ENCODE measurements around the gene TMEM51.

Gene TMEM51, protein sequence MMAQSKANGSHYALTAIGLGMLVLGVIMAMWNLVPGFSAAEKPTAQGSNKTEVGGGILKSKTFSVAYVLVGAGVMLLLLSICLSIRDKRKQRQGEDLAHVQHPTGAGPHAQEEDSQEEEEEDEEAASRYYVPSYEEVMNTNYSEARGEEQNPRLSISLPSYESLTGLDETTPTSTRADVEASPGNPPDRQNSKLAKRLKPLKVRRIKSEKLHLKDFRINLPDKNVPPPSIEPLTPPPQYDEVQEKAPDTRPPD

DNA sequence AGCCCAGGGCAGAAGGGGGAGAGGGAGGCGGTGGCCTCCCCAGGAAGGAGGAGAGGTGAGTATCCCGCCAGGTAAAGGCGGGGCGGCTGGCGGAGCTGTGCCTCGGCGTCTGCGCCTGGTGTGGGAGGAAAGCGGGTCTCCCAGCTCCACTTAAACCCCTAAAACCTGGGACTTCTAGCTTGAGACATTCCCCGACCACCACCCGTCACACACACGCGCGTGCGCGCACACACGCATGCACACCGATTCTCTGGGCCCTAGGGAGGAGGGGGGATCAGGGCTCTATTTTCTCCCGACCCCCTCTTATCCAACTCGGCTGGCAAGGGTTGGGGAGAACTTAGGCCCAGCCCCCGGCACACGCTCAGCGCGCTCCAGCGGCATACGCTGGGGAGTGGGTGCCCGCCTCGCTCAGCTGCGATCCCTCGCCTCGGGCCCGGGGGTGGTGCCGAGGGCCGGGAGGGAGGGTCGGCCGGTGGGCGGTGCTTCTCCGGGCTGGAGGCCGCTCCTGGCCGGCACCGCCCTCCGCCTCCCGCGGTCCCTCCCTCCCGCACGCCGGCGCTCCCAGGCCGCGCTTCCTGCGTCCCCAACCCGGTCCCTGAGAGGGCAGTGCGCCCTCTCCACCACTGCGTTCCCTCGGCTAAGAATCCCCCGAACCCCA, at the start of gene TMEM51:
Gene TMEM51, plus strand, starts transcription at position 564 of the 658 bp plus-strand sequence. CDS start 61,341 bp downstream, outside the sequence.
- peak; percentile 51 for DNase-seq

DNA sequence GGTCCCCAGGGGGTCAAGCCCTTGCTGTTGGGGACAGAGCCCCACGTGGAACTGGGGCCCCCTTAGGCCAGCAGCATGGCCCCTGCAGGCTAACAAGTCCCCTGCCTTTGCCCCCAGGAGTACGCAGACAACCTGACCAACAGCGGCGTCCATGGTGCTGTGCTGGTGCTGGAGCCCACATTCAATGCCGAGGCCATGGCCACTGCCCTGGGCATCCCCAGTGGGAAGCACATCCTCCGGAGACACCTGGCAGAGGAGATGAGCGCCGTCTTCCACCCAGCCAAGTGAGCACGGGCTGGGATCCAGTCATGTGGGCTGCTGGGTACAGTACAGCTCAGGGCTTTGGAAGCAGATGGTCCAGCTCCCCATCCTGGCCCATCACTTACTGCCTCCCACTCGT, 49.6 kb upstream of the TMEM51 start:
- no peak for DNase-seq

DNA sequence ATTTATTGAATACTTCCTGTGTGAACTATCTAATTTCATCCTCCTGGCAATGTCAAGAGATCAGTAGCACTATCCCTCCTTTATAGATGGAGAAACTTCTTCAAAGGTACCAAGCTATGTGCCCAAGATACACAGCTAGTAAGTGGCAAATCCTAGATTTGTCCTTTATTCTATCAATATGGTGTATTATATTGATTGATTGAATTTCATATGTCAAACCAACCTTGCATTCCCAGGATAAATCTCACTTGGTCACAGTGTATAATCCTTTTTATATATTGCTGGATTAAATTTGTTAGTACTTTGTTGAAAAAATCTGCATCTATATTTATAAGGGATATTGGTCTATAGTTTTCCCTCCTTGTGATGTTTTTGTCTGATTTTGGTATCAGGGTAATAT, 48.8 kb upstream of the TMEM51 start:
- DNase-seq: no peak

DNA sequence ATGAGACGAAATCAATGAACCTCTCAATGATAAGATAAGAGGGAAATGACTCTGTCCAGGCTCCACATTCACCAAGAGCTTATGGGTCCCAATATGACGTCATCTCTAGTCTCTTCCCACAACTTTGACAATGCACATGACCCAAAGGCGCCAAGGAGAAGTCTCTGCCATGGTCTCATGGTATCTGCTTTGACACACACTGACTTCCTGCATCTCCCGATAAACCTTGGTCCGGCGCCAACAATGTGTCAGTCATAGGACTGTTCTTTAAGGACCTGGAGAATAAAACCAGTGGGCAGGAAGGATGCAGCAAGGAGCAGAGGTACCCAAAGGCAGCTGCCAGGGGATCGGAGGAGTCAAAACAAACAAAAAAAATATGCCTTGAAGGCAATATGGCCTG, 46.9 kb upstream of the TMEM51 start:
- no peak for DNase-seq

DNA sequence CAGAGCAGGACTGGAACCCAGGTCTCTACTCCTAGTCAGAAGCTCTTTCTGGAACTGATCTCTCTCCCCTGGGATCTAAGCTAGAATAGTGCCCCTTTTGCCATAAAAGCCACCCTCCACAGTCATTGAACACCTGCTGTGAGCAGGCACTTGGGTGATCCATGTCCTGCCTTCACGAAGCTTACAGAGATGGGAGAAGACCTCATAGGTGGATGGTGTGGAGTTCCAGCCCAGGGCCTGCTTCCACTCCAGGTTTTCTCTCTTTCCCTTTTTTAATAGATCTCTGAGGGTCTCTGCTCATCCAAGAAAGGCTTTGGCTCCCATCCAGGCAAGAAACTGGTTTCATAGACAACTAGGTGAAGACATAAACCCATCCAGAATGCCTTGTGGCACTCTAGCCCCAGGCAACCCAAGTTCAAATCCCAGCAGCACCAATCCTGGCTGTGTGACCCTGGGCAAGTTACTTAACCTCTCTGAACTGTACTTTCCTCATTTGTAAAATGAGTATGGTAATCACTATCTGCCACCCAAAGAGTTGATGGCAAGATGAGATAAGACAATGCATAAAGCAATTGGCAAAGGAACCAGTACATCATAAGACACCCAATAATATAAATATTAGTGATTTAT, 46.4 kb upstream of the TMEM51 start:
- DNase-seq: no peak

DNA sequence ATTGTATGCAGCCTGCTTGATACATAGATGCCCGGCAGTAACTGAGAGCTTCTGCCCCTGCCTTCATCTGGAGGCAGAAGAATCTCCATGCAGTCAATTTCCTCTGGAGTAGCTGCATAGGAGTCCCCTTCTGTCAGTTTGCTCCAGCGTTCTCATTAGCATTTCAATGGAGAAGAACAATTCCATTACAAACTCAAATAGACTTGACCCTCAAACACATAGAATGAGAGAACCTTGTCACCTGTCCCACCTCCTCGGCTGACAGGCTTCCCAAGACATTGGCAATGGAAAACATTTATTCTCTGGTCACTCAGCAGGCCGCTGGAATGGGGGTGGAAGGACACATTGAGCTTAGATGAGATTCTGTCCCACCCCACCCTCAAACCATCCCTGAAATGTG, 45.6 kb upstream of the TMEM51 start:
- no peak for DNase-seq

DNA sequence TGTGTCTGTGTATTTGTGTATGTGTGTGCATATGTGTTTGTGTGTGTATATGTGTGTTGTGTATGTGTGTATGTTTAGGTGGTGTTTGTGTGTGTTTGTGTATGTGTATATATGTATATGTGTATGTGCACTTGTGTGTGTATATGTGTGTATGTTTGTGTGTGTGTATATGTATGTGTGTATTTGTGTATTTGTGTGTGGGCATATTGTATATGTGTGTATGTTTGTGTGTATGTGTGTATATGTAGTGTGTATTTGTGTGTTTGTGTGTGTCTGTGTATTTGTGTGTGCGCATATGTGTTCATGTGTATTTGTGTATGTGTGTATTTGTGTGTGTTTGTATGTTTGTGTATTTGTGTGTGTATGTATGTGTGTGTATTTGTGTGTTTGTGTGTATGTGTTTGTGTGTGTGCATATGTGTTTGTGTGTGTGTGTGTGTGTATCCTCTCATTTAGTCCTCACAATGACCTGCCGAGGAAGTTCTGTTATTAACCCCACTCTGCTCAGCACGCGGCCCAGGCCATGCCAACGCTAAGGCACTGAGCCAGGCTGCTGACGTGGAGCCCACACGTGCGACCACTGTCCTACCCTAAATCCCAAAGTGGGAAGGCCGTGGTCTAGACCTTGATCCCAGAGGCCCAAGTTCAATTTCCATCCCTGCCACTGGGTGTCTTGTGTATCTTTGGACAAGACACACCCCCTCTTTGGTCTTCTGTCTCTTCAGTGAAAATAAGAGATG, 43.2 kb upstream of the TMEM51 start:
- no peak for DNase-seq

DNA sequence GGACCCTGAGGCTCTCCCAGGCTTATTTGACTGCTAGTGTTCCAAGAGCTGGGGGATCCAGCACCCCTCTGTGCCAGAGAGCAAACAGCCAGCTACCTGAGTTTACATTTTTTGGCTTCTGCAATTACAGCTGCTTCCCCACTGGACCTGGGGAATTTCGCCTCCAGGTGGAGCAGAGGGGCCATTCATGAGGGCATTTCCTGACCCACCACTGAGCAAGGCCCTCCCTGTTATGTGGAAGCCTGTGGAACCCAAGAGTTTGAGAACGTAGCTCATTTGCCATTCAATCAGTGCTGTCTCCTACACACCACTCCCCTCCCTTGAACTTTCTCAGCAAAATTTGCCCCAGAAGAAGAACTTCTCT, 42.7 kb upstream of the TMEM51 start:
- no peak for DNase-seq

DNA sequence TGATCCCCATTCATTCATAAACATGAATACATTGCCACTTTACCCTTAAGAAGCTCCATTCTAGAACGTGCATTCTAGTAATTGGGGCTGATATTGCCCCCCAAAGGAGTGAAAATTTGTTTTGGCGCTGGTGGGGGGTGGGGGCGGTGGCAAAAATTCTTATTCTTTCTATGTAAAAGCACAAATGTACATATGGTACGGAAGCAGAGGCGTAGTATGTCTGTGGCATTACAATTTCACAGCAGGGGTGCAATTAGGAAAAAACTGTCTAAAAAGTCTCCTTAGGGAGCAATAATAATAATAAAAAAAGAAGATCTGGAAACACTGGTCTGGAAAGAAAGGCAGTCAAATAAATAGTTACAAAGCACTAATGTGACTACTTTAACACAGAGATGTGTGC, 40.4 kb upstream of the TMEM51 start:
- DNase-seq: no peak

DNA sequence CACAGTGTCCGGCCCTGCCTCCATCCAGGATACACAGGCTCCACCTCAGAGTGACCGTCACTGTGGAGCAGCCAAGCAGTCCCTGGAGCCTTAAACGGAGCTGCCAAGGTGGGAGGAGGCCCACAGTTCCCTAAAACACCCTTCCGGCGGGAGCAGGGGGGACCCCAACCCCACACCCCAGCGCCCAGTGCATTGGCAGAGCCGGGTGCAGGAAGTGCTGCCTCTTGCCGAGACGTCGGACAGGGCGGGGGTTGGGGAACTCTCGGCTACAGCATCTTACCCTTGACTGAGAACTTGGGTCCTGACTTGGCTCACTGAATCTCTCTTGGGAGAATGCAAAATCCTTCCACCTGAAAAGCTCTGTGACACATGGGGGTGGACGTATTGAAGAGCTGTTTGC, 38.7 kb upstream of the TMEM51 start:
- no peak for DNase-seq

DNA sequence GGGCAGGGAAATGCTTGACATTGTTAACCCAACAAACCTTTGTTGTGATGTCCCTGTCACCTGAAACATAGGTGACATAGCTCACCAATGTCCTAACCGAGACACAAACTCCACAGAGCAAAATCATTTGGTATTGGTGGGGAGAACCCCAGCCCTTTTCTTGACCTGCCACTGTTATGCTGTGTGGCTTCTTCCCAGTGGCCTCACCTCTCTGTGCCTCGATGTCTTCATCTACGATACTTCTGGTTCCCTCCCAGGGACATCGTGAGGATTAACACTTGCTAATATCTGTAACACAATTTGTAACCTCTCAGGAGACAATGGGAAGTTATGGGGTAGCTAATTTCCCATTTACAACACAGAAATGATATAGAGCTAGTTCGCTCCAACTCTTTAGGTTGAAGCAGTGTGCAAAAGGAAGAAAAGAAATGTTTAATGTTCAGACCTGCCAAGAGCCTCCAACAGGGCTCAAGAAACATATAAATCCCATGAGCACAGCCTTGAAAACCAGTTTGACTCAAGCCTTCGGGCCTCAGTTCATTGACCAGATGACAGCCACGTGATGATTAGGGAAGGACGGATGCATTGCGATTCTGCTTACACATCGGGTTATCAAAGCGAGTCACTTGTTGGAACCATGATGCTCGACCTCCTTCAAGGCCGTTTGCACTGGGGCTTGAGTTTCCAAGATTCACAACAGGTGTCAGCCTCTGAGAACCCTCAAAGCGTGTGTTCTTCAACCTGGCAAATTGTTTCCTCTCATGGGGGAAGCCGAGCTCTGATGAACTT, 37.8 kb upstream of the TMEM51 start:
- DNase-seq: no peak

DNA sequence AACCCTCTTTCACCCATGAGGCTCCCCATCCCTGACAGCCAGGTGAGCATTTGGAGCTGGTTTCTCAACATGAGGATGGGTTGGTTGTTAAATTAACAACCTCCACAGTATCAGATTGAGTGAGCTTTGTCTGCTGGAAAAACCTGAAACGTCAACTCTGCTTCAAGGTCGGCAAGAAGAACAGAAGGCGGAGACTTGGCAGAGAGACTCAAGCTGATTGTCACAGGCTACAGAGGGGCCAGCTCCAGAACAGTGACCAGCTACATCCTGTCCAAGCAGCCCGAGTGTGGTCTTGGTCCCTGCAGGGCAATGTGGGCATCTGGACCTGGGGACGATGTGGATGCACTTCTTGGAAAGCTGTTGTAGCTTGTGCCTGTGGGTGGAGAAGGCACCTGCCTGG, 36.6 kb upstream of the TMEM51 start:
- DNase-seq: no peak

DNA sequence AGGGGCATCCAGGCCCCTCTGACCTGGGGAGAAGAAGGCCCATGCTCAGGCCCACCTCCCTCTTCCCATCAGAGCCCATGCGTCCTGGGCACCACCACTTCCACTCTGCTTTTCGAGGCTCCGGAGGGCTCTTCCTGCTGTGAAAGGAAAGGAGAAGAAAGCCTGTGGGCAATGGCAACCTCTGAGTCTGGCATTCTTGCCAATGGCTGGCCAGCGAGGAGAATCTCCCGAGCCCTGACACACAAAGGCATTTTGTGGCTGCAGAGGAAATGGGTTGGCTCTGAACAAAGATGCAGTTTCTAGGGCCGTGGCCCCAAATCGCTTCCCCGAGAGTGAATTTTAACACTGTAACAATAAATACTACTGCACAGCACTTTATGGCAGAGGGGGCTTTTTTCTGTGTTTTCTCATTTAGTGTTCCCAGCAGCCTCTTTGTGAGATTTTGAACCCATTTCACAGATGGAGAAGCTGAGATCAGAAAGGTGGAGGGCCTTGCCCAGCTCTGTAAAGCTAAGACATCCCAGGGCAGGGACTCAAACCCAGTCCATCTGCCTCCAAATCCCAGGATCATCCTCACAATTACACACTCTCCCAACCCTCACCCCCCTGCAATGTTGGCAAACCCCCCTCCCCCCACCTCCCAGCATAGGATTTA, 35.7 kb upstream of the TMEM51 start:
- no peak for DNase-seq

DNA sequence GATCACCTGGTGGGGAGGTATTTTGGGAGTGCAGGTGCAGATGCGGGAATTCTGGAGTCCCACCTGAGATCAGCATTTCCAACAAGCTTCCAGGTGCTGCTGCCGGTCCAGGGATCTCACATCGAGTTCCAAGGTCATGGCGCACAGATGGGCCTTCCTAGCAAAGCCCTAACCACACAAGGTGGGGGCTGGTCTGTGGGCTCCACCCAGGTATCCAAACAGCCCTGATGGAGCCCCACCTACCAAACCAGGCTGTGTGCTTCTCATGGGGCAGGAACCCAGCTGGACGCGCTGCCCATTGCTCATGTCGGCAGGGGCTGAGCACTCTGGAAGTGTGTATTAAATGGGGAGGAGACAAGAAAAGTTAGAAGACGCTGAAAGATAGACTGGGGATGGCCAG, 35.0 kb upstream of the TMEM51 start:
- no peak for DNase-seq

DNA sequence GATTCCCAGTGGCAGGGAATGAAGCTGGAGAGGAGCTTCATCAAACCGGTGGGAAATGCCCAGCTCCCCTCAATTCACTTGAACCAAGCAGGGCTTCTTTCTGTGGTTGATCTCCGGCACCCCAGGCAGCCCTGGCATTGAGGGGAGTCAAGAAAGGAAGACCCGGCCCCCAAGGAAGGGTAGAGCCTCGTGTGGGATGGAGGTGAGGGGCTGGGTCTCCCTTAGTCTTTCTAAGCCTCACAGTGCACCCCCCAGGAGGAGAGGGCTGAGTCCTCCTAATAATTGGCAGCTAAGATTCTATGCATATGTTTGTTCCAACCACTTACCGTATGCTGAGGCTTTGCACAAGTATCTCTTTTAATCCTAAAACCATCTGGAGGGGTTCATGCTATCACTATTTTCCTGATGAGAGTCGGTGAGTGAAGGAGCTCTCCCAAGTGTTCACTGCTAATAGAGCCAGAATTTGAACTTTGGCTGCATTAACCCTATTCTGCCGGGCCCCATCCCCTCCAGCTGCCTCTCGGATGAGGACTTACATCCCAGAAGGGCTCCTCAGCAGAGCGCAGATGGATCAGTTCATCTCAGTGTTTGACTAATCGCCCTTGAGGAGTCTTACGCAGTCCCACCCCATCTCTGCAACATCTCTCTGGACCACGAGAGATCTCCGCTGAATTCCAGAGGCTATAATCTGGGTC, 33.1 kb upstream of the TMEM51 start:
- no peak for DNase-seq

DNA sequence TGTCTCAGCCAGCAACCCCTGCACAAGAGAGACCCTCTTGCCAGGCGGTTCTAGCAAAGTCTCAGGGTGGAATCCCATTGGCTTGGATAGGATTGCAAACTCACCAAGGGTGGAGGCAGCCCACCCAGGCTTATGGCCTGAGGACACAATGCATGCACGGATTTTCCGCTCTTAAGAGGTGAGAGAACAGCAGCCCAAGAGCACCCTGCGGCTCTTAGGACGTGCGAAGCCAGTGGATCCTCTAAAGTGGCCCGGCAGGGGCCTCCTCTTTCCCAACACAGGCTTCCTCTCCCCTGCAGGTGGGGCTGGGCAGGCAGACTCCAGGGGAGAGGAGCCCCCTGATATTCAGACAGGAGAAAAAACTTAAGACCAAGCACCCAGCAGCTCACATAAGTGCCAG, 31.2 kb upstream of the TMEM51 start:
- no peak for DNase-seq

DNA sequence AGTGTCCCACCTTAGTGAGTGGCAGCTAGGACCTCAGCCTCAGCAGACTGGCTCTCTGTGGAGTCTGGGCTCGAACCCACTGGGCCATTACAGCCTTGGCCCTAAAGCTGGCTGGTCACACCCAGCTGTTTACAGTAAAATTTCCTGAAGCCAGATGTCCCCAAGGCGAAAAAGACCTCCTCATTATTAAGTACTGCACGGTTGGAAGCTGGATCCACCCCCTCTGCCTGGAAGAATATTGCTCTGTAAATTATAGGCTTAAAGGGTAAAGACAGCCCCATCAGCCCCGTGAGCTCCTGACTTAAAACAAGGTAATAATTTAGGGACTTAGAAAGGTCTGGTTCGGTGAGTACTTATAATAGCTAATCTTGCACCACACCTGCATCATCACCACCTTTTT, 30.3 kb upstream of the TMEM51 start:
- peak; percentile 92 for DNase-seq

DNA sequence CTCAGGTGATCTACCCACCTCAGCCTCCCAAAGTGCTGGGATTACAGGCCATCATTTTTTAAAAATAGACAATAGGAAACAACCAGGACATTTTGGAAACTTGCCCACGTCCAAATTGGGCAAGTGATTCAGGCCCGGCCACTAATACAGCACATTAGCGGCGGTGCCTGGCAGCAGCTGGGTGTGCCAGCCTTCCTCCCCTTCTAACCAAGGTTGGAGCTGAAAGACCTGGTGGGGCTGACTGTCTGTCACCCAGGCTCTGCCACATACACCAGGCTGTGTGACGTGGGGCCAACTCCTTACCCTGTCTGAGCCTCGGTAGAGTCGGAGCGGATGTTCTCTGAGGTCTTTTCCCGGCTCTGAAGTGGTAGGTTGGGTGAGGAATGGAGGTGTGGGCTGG, 29.6 kb upstream of the TMEM51 start:
- DNase-seq: no peak

DNA sequence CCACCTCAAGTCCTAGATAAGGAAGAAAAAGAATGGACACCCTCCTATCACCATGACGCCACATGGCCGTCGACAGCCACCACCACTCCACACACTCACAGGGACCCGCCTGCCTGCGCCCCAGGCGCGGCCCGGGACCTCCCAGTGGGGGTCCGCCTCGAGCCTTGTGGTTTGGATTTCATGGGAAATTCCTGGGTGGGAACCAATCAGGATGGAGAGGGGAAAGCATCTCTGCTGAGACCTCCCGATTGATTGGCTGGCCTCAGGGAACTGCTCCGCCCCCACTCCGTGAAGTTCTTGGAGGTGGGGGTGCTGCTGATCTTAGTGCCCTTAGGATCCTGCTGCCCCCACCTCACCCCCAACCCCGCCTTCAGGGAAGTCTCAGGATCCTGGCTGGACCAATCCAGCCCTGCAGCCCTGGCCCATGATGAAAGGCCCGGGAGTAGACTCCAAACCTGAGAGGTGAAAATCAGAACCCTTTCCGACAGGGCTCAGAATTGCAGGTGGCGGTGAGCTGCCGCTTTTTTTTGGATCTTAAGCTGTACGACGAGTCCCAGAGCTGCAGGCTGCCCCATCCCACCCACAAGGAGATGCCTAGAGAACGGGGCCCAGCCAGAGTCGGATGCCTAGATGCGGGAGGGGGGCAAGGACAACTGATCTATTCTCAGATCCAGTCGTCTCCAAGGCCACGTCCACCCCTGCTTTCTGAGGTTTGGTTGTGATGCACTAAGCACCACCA, 29.0 kb upstream of the TMEM51 start:
- DNase-seq: no peak

DNA sequence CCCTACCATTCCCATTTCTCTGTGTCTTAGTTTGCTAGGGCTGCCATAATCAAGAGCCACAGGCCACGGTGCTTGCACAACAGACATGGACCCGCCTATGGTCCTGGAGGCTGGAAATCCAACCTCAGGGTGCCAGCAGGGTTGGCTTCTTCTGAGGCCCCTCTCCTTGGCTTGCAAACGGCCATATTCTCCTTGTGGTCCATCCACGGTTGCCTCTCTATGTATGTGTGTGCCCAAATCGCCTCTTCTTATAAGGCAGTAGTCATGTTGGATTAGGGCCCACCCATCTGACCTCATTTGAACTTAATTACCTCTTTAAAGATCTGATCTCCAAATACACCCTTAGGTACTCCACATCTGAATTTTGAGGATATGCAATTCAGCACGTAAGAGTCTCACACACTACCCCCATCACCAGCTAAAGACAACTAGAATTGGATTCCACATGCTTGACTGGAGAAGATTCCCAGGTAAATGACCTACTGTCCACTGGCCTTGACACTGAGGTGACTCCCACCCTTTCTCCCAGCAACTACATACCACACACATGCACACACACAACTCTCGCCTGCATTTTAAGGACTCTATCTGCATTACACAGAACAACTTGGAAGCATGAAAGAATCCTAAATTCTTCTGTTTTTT, 28.3 kb upstream of the TMEM51 start:
- DNase-seq: no peak

DNA sequence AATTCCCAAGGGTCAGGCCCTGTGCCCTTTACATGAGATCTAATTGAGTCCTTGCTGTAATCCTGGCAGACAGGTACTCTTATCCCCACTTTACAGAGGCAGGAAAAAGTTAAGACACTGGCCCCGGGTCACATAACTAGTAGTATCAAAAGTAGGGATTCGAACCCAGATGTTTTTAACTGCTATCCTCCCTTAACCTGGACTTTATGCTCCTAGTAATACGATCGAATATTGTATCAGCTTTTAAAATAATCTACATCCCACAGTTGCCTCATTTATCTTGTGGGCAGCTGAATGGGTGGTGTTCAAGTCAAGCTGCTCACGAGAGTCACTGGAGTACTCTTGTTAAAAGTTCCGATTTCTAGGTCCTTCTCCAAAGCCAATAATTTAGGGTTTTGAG, 25.5 kb upstream of the TMEM51 start:
- no peak for DNase-seq

All from NCI-H2227 treated with DMSO at 0.1 percent for 48 hours (cell line).